H9 (cell line): ENCODE measurements around the gene BNIP1. TPM values are rescaled to one million over a fixed set of nuclear protein-coding genes. Genes with fewer than 3 reads are reported as not detected.

ENCODE experiments used
- DNase-seq: peaks from one replicate; pipeline ENCODE4 v3.0.0-alpha.2; 2017
- H2AFZ ChIP-seq: one replicate; pipeline ENCODE4 v1.6.1; 2013; ENCODE audit warnings: mild to moderate bottlenecking, low read length, control low read depth, moderate library complexity
- H2AK5ac ChIP-seq: 2 replicates; pipeline ENCODE4 v1.6.1; 2013; ENCODE audit warnings: low read length, control low read depth, mixed read lengths; ENCODE audit not compliant: insufficient read length
- H2BK120ac ChIP-seq: one replicate; pipeline ENCODE4 v1.6.1; 2013; ENCODE audit warnings: low read depth, mild to moderate bottlenecking, low read length, control low read depth, inconsistent platforms; ENCODE audit not compliant: poor library complexity, severe bottlenecking
- H2BK12ac ChIP-seq: 2 replicates; pipeline ENCODE4 v1.6.1; 2013; ENCODE audit warnings: low read length, control low read depth, mixed read lengths, low read depth; ENCODE audit not compliant: insufficient read length
- H2BK15ac ChIP-seq: 2 replicates; pipeline ENCODE4 v1.6.1; 2013; ENCODE audit warnings: low read depth, low read length, control low read depth
- H2BK20ac ChIP-seq: one replicate; pipeline ENCODE4 v1.6.1; 2013; ENCODE audit warnings: low read depth, mild to moderate bottlenecking, low read length, control low read depth, inconsistent platforms; ENCODE audit not compliant: poor library complexity, severe bottlenecking
- H2BK5ac ChIP-seq: 2 replicates; pipeline ENCODE4 v1.6.1; 2013; ENCODE audit warnings: low read length, control low read depth, mixed read lengths; ENCODE audit not compliant: insufficient read length
- H3K14ac ChIP-seq: 2 replicates; pipeline ENCODE4 v1.6.1; 2013; ENCODE audit warnings: low read length, control low read depth; ENCODE audit not compliant: insufficient read depth
- H3K18ac ChIP-seq: 2 replicates; pipeline ENCODE4 v1.6.1; 2013; ENCODE audit warnings: low read depth, mild to moderate bottlenecking, mixed read lengths, low read length, control low read depth; ENCODE audit not compliant: insufficient read length
- H3K23ac ChIP-seq: 2 replicates; pipeline ENCODE4 v1.6.1; 2013; ENCODE audit warnings: low read length, control low read depth, mixed read lengths, low read depth; ENCODE audit not compliant: insufficient read length
- H3K23me2 ChIP-seq: 2 replicates; pipeline ENCODE4 v1.6.1; 2013; ENCODE audit warnings: low read depth, mild to moderate bottlenecking, mixed read lengths, low read length, control low read depth; ENCODE audit not compliant: insufficient read length, poor library complexity, severe bottlenecking
- H3K27ac ChIP-seq: 2 replicates; pipeline ENCODE4 v1.5.1; 2013; ENCODE audit warnings: low read length, control low read depth, mixed read lengths, low read depth; ENCODE audit not compliant: insufficient read length
- H3K27me3 ChIP-seq: 2 replicates; pipeline ENCODE4 v1.6.1; 2013; ENCODE audit warnings: low read length, control low read depth, inconsistent platforms; ENCODE audit not compliant: insufficient read depth
- H3K4ac ChIP-seq: 2 replicates; pipeline ENCODE4 v1.6.1; 2013; ENCODE audit warnings: low read depth, mild to moderate bottlenecking, control low read depth, inconsistent platforms, low read length, moderate library complexity
- H3K4me1 ChIP-seq: 2 replicates; pipeline ENCODE4 v1.6.1; 2013; ENCODE audit warnings: low read length, control low read depth, inconsistent platforms; ENCODE audit not compliant: insufficient read depth
- H3K4me2 ChIP-seq: 2 replicates; pipeline ENCODE4 v1.6.1; 2013; ENCODE audit warnings: low read length, control low read depth, mixed read lengths; ENCODE audit not compliant: insufficient read length, insufficient read depth
- H3K56ac ChIP-seq: 2 replicates; pipeline ENCODE4 v1.6.1; 2013; ENCODE audit warnings: low read depth, mild to moderate bottlenecking, mixed read lengths, low read length, control low read depth; ENCODE audit not compliant: insufficient read length
- H3K79me1 ChIP-seq: 2 replicates; pipeline ENCODE4 v1.6.1; 2013; ENCODE audit warnings: low read depth, mild to moderate bottlenecking, moderate library complexity, low read length, control low read depth, inconsistent platforms; ENCODE audit not compliant: insufficient read depth, poor library complexity, severe bottlenecking
- H3K79me2 ChIP-seq: 2 replicates; pipeline ENCODE4 v1.6.1; 2013; ENCODE audit warnings: low read length, control low read depth, inconsistent platforms; ENCODE audit not compliant: insufficient read depth
- H3K9ac ChIP-seq: 2 replicates; pipeline ENCODE4 v1.6.1; 2013; ENCODE audit warnings: low read length, control low read depth, mixed read lengths; ENCODE audit not compliant: insufficient read length; ENCODE audit errors: extremely low read depth
- H3K9me3 ChIP-seq: one replicate; pipeline ENCODE4 v1.6.1; 2013; ENCODE audit warnings: low read depth, low read length, inconsistent platforms; ENCODE audit not compliant: control insufficient read depth
- H3T11ph ChIP-seq: one replicate; pipeline ENCODE4 v1.6.1; 2013; ENCODE audit warnings: mild to moderate bottlenecking, low read length, control low read depth, inconsistent platforms
- H4K20me1 ChIP-seq: one replicate; pipeline ENCODE4 v1.6.1; 2013; ENCODE audit not compliant: control insufficient read depth, insufficient read length, insufficient read depth
- H4K5ac ChIP-seq: 2 replicates; pipeline ENCODE4 v1.6.1; 2013; ENCODE audit warnings: low read depth, mild to moderate bottlenecking, mixed read lengths, low read length, control low read depth; ENCODE audit not compliant: insufficient read length
- H4K8ac ChIP-seq: replicated peaks from 2 replicates; pipeline ENCODE4 v1.6.1; 2013; ENCODE audit warnings: low read length, control low read depth, mixed read lengths, low read depth; ENCODE audit not compliant: insufficient read length
- H4K91ac ChIP-seq: 2 replicates; pipeline ENCODE4 v1.6.1; 2013; ENCODE audit warnings: low read depth, mild to moderate bottlenecking, moderate library complexity, mixed read lengths, low read length, control low read depth; ENCODE audit not compliant: insufficient read length
- H3K27ac Mint-ChIP-seq, 3 experiments: 2 replicates in 2 of 3; 3 replicates in 1 of 3; pipeline ENCODE4 v1.8.0; 2020 to 2021; ENCODE audit warnings: mixed read lengths in 3 of 3, mild to moderate bottlenecking in 1 of 3, moderate library complexity in 1 of 3
- H3K27me3 Mint-ChIP-seq: 2 replicates; pipeline ENCODE4 v1.8.0; 2021; ENCODE audit warnings: low read depth, mild to moderate bottlenecking, moderate library complexity, mixed read lengths
- H3K36me3 Mint-ChIP-seq, 3 experiments: 2 replicates in 2 of 3; 3 replicates in 1 of 3; pipeline ENCODE4 v1.8.0; 2020 to 2021; ENCODE audit warnings: low read depth in 3 of 3, mixed read lengths in 3 of 3; ENCODE audit not compliant: insufficient read depth in 1 of 3
- H3K4me1 Mint-ChIP-seq, 2 experiments: 2 replicates each; pipeline ENCODE4 v1.8.0; 2020; ENCODE audit warnings: mixed read lengths in 2 of 2
- H3K4me3 Mint-ChIP-seq, 2 experiments: 2 replicates in 1 of 2; 3 replicates in 1 of 2; pipeline ENCODE4 v1.8.0; 2020 to 2021; ENCODE audit warnings: mild to moderate bottlenecking in 2 of 2, mixed read lengths in 2 of 2, moderate library complexity in 1 of 2
- H3K9me3 Mint-ChIP-seq, 2 experiments: 2 replicates in 1 of 2; 3 replicates in 1 of 2; pipeline ENCODE4 v1.8.0; 2020; ENCODE audit warnings: mild to moderate bottlenecking in 2 of 2, mixed read lengths in 2 of 2, moderate library complexity in 1 of 2
- WGBS: extraction: QIAGEN DNeasy Blood & Tissue Kit; methylation state at CpG from one replicate; pipeline ENCODE4 v1.1.7; 2013; ENCODE audit warnings: missing lambda C conversion rate, low lambda C conversion rate, mixed read lengths; ENCODE audit not compliant: insufficient read length; ENCODE audit errors: extremely low coverage; 5-methylcytosine and 5-hydroxymethylcytosine counted together
- total RNA-seq: library from RNA; stranded (reverse); gene quantifications from 2 replicates; pipeline ENCODE4 v1.2.1, GENCODE V29; 2021
- TF ChIP-seq, protein P1 (sequence below): fragments of 200-600 bp; sonication (generic); conservative IDR thresholded peaks from 3 replicates; pipeline ENCODE4 v1.8.0; 2021; ENCODE audit warnings: antibody characterized with exemption, mild to moderate bottlenecking

BNIP1 gene
- total RNA-seq, 1 experiment from 2014 or later = 8.8 TPM

DNA sequence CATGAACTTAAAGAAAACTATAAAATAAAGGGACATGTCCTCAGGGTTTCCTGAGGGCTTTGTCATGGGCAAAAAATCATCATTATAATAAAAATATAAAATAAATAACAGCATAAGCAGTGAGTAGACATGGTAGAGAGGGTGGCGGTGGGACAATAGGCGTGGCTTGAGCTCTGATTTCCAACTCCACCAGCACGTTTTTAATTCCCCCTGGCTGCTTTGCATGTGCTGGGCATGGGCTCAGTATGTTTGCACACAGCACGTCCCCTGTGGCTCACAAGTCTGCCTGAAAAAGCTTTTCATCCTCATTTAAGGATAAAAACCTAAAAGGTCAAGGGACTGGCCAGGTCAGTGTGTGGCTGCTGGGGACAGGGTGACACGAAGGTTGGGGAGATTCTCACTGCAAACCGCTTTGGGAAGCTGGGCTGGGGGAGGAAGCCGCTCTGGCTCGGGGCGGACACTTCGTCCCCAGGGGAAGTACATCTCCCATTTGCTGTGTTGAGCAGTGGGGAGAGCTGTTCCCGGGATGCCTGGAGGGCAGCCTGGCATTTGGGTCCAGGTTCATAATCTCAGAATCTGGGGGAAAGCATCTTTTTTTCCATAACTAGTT is 58.0 kb downstream of the BNIP1 start:
- Histone ChIP-seq H3K79me1 (no peaks in the 10 kb centered on the region), H4K91ac (no peak overlapping the region), H3K14ac (no peak overlapping the region; the same call in 1 of the 2 replicates), H3K9ac (no peak overlapping the region), H3T11ph (no peak overlapping the region), H3K79me2 (no peaks in the 10 kb centered on the region), H2AFZ (no peak overlapping the region), H2BK20ac (no peak overlapping the region), H4K5ac (no peak overlapping the region), H2BK120ac (no peak overlapping the region), H3K56ac (no peak overlapping the region), H2BK15ac (no peak overlapping the region), H4K8ac (no peak overlapping the region), H3K23ac (no peak overlapping the region), H3K23me2 (no peaks in the 10 kb centered on the region), H4K20me1 (no peaks in the 10 kb centered on the region), H3K27me3 (no peaks in the 10 kb centered on the region; the same call in 1 of the 2 replicates), H2BK5ac (no peak overlapping the region), H3K4me2 (peak overlapping the region; percentile 77), H3K27ac (no peak overlapping the region), H2BK12ac (no peak overlapping the region), H3K4me1 (no peaks in the 10 kb centered on the region; the same call in 1 of the 2 replicates), H2AK5ac (no peak overlapping the region), H3K4ac (no peak overlapping the region), H3K18ac (no peak overlapping the region), H3K9me3 (no peaks in the 10 kb centered on the region)
- Mint-ChIP-seq H3K27ac (no peak overlapping the region), H3K4me3 (peak overlapping the region in 1 of 2 experiments; percentile 68; a peak in 2 of 5 replicates), H3K4me1 (peaks cover 4 to 6% of the 10 kb centered on the region in 2 experiments; a peak in 3 of 4 replicates), H3K9me3 (peaks cover 14 to 18% of the 10 kb centered on the region in 2 experiments), H3K27me3 (peaks cover 66% of the 10 kb centered on the region), H3K36me3 (peaks cover 0 to 8% (median 6%) of the 10 kb centered on the region in 3 experiments; a peak in 6 of 7 replicates)
- DNase-seq = no peak
- no CpG with 5 or more reads among the region's 11 CpGs for WGBS
- TF ChIP-seq, protein P1, sequence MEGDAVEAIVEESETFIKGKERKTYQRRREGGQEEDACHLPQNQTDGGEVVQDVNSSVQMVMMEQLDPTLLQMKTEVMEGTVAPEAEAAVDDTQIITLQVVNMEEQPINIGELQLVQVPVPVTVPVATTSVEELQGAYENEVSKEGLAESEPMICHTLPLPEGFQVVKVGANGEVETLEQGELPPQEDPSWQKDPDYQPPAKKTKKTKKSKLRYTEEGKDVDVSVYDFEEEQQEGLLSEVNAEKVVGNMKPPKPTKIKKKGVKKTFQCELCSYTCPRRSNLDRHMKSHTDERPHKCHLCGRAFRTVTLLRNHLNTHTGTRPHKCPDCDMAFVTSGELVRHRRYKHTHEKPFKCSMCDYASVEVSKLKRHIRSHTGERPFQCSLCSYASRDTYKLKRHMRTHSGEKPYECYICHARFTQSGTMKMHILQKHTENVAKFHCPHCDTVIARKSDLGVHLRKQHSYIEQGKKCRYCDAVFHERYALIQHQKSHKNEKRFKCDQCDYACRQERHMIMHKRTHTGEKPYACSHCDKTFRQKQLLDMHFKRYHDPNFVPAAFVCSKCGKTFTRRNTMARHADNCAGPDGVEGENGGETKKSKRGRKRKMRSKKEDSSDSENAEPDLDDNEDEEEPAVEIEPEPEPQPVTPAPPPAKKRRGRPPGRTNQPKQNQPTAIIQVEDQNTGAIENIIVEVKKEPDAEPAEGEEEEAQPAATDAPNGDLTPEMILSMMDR = no peak
